ENCODE results near the gene ABLIM2.

The ABLIM2 gene

GRCh38 chr4:7973545-7973981 lies 185.1 kb downstream of the ABLIM2 start:
- no peak for TF ChIP-seq CTCF (IDR thresholded peaks at IDR 0.05; ENCODE audit: control insufficient read depth, extremely low read depth, insufficient read depth)
- no peak for DNase-seq (ENCODE audit: low read depth)
- H3K4me3 ChIP-seq (ENCODE audit: low read depth, low read length), result no peak overlapping the region

- DNase-seq (ENCODE audit: low read depth), result no peak
- no peak for TF ChIP-seq CTCF (IDR thresholded peaks at IDR 0.05; ENCODE audit: control insufficient read depth, extremely low read depth, insufficient read depth)
- H3K4me3 ChIP-seq (ENCODE audit: low read depth, low read length), result no peak overlapping the region
Observed at GRCh38 chr4:7971881-7972500, 186.6 kb downstream of the ABLIM2 start.

- no peak for TF ChIP-seq CTCF (IDR thresholded peaks at IDR 0.05; ENCODE audit: control insufficient read depth, extremely low read depth, insufficient read depth)
- no peak overlapping the region for H3K4me3 ChIP-seq (ENCODE audit: low read depth, low read length)
- no peak for DNase-seq (ENCODE audit: low read depth)
Observed at GRCh38 chr4:7971159-7971631, 187.4 kb downstream of the ABLIM2 start.

GRCh38 chr4:7970361-7970946 lies 188.2 kb downstream of the ABLIM2 start:
- no peak overlapping the region for H3K4me3 ChIP-seq (ENCODE audit: low read depth, low read length)
- TF ChIP-seq CTCF (IDR thresholded peaks at IDR 0.05; ENCODE audit: control insufficient read depth, extremely low read depth, insufficient read depth), result no peak
- DNase-seq (ENCODE audit: low read depth), result no peak

GRCh38 chr4:7968262-7968896 lies 190.2 kb downstream of the ABLIM2 start:
- TF ChIP-seq CTCF (IDR thresholded peaks at IDR 0.05; ENCODE audit: control insufficient read depth, extremely low read depth, insufficient read depth), result no peak
- no peak for DNase-seq (ENCODE audit: low read depth)
- H3K4me3 ChIP-seq (ENCODE audit: low read depth, low read length), result no peak overlapping the region

- no peak for DNase-seq (ENCODE audit: low read depth)
- TF ChIP-seq CTCF (IDR thresholded peaks at IDR 0.05; ENCODE audit: control insufficient read depth, extremely low read depth, insufficient read depth), result no peak
- no peak overlapping the region for H3K4me3 ChIP-seq (ENCODE audit: low read depth, low read length)
Observed at GRCh38 chr4:7967501-7968261, 190.9 kb downstream of the ABLIM2 start.
